Measurements from ENCODE around the gene PTPN6.

- no peak for TF ChIP-seq EZH2 (IDR thresholded peaks at IDR 0.05; ENCODE audit: low read length, missing control alignments)
- TF ChIP-seq, protein P1, sequence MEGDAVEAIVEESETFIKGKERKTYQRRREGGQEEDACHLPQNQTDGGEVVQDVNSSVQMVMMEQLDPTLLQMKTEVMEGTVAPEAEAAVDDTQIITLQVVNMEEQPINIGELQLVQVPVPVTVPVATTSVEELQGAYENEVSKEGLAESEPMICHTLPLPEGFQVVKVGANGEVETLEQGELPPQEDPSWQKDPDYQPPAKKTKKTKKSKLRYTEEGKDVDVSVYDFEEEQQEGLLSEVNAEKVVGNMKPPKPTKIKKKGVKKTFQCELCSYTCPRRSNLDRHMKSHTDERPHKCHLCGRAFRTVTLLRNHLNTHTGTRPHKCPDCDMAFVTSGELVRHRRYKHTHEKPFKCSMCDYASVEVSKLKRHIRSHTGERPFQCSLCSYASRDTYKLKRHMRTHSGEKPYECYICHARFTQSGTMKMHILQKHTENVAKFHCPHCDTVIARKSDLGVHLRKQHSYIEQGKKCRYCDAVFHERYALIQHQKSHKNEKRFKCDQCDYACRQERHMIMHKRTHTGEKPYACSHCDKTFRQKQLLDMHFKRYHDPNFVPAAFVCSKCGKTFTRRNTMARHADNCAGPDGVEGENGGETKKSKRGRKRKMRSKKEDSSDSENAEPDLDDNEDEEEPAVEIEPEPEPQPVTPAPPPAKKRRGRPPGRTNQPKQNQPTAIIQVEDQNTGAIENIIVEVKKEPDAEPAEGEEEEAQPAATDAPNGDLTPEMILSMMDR (conservative IDR thresholded peaks at IDR 0.05 in 1 of 2, IDR thresholded peaks at IDR 0.05 in 1 of 2; ENCODE audit: low read depth in 1 of 2, low read length in 2 of 2): no peak
Observed at GRCh38 chr12:6968426-6968825, 17.3 kb downstream of the PTPN6 start.

All from fibroblast of lung (primary cell).